GM06990 (cell line): ENCODE results near the gene B3GNT4.

ENCODE experiments used
- DNase-seq: peaks from one replicate; pipeline ENCODE4 v3.0.0-alpha.2; 2011; ENCODE audit not compliant: insufficient read length; ENCODE audit errors: extremely low read depth
- H3K27me3 ChIP-seq: replicated peaks from 2 replicates; pipeline ENCODE4 v1.6.0; 2011; ENCODE audit warnings: low read length; ENCODE audit not compliant: control insufficient read depth, insufficient read depth
- H3K36me3 ChIP-seq: 2 replicates; pipeline ENCODE4 v1.5.1; 2011; ENCODE audit warnings: low read length; ENCODE audit not compliant: control insufficient read depth, insufficient read depth
- H3K4me3 ChIP-seq: replicated peaks from 2 replicates; pipeline ENCODE4 v1.5.1; 2011; ENCODE audit warnings: low read depth, mild to moderate bottlenecking, control low read depth, low read length
- TF ChIP-seq, protein P1 (sequence below): IDR thresholded peaks from 2 replicates; pipeline ENCODE4 v1.5.1; 2011; ENCODE audit warnings: low read length, control low read depth, mild to moderate bottlenecking, inconsistent platforms; ENCODE audit not compliant: insufficient read depth, poor library complexity, severe bottlenecking

Gene B3GNT4

DNA sequence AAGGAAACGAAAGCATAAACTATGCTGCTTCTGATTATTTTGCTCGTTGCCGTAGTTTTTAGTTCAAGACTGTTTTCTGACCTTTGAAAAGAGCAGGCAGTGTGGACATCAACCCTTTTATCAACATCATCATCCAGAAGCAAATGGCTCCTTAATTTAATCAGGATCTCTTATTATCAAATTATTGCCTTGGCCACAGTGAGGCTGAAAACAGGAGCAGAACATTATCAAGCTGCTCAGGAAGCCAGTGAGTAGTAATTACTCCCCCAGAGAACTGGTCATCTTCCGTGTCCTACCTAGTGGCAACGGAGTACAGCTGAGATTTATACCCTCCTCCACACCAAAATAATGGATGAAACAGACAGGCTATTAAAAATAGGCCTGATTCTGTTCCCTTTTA is 24.6 kb downstream of the B3GNT4 start:
- no peak overlapping the region for H3K4me3 ChIP-seq
- peaks cover 3% of the 10 kb centered on the region for H3K36me3 ChIP-seq
- TF ChIP-seq, protein P1, sequence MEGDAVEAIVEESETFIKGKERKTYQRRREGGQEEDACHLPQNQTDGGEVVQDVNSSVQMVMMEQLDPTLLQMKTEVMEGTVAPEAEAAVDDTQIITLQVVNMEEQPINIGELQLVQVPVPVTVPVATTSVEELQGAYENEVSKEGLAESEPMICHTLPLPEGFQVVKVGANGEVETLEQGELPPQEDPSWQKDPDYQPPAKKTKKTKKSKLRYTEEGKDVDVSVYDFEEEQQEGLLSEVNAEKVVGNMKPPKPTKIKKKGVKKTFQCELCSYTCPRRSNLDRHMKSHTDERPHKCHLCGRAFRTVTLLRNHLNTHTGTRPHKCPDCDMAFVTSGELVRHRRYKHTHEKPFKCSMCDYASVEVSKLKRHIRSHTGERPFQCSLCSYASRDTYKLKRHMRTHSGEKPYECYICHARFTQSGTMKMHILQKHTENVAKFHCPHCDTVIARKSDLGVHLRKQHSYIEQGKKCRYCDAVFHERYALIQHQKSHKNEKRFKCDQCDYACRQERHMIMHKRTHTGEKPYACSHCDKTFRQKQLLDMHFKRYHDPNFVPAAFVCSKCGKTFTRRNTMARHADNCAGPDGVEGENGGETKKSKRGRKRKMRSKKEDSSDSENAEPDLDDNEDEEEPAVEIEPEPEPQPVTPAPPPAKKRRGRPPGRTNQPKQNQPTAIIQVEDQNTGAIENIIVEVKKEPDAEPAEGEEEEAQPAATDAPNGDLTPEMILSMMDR, result no peak
- no peaks in the 10 kb centered on the region for H3K27me3 ChIP-seq
- DNase-seq, result no peak

DNA sequence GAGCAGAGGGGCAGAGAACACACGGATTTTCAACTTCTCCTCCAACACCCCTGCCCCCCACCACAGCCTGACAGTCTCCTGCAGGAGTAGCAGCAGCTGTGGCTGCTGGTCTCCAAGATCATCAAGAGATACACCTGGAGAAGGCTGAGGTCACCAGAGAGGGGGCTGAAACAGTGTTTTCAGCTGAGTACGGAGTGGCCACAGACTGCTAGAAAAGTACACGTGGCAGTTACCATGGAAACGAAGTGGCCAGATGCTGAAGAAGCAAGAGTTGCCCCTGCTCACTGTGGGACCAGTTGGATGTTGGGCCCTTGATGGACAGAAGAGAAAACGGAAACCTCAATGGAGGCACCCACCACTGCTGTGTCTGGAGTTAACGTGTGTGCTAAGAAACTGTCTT is 27.3 kb downstream of the B3GNT4 start:
- DNase-seq, result no peak
- H3K4me3 ChIP-seq, result no peak overlapping the region
- H3K36me3 ChIP-seq, result peaks cover 6% of the 10 kb centered on the region
- no peaks in the 10 kb centered on the region for H3K27me3 ChIP-seq
- TF ChIP-seq, protein P1, result no peak

DNA sequence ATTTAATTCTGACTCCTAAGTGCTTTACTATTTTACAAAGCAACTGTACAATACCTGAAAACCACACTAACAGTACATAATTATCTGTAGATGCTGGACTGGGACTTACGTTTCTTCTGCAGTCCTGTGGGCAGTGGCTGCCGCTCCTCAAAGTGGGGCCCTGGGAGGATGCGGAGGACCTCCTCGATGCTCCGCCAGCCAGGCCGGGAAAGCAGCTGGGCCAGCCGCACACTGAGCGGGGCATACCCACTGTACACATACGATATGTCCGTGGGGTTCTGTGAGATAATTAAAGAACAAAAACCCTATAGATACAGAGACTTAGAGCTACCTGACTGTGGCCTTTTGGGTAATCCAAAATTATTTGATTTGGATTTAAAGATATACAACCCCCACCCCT is 29.2 kb downstream of the B3GNT4 start:
- Histone ChIP-seq H3K36me3 (peaks cover 6% of the 10 kb centered on the region), H3K4me3 (no peak overlapping the region), H3K27me3 (no peaks in the 10 kb centered on the region)
- TF ChIP-seq, protein P1, result no peak
- no peak for DNase-seq

DNA sequence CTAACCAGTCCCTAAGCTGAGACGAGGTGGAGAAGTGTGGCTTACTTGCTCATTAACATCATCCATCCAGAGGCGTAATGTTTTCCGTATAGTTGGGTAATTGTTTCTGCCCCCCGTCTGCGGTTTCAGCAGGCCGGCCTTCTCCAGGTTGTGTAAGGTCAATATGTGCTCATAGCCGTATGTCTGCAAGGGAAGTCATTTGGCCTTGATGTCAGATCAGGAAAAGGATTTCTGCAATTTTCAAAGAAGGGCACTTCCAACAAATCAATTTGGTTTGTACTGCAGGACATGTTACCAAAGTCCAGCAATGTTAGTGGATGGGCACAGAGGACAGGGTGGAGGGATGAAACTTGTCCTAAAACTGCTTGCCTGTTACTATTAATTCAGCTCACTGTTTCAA is 32.2 kb downstream of the B3GNT4 start:
- no peak for DNase-seq
- H3K4me3 ChIP-seq, result no peak overlapping the region
- peaks cover 4% of the 10 kb centered on the region for H3K36me3 ChIP-seq
- no peaks in the 10 kb centered on the region for H3K27me3 ChIP-seq
- TF ChIP-seq, protein P1, result no peak

DNA sequence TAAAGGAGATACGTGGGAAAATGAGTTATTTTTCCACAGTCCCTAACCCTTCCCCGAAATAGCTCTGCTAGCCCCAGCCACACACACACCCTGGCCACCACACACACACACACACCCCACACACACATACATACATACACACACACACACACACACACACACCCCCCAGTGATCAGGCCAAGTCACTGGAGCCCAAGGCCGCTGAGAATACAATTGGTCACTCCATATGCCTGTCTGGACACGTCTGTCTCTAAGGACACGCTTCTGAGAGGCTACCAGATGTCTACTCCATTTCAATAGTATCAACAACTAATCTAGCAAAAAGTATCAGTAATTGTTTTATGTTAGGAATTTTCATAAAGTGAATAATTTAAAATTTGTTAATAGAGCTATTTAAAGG is 35.4 kb downstream of the B3GNT4 start:
- DNase-seq, result no peak
- peaks cover 5% of the 10 kb centered on the region for H3K36me3 ChIP-seq
- H3K4me3 ChIP-seq, result no peak overlapping the region
- H3K27me3 ChIP-seq, result no peaks in the 10 kb centered on the region
- TF ChIP-seq, protein P1, result no peak

DNA sequence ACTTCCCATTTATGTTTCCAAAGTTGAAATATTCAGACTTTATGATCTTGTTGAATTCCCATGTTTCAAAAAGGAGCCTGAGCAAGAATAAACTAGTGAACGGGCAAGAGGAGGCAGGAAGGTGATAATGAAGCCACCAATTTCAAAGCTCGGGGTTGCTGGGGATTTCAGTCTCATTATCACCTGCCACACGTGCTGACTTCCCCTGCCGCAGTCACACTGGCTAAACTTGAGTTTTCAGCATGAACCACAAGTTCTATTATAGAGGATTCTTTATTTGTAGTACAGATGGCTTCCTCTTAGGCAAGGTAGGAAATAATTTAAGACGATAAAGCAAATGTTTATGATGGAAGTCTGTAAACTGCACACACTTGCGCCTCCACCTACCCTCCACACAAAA is 40.5 kb downstream of the B3GNT4 start:
- Histone ChIP-seq H3K4me3 (no peak overlapping the region), H3K36me3 (peaks cover 5% of the 10 kb centered on the region; the same call in 1 of the 2 replicates), H3K27me3 (no peaks in the 10 kb centered on the region)
- DNase-seq, result no peak
- TF ChIP-seq, protein P1, result no peak
